HG03025 (cell line): ENCODE data around the gene SLC35G1.

Experiments
- ATAC-seq: cut with Tn5 transposase; IDR thresholded peaks from one replicate; pipeline ENCODE4 v1.9.1; 2021; ENCODE audit warnings: mild to moderate bottlenecking, moderate library complexity; ENCODE audit not compliant: unreplicated experiment, low FRiP score

The SLC35G1 gene

DNA sequence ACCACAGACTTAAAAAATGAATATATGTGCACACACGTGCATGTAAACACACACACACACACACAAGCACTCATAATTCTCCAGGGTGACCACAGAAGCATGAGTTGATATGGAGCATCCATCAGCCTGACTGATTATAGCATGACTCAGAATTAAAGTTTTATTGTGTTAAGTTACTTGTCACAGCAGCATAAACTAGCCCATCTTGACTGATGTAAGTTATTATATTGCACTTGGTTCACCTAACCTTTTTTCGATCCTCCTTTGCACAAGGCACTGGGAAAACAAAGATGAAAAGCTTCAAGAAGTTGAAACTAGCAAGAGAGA lies 18.8 kb upstream of the SLC35G1 start:
- no peak for ATAC-seq

DNA sequence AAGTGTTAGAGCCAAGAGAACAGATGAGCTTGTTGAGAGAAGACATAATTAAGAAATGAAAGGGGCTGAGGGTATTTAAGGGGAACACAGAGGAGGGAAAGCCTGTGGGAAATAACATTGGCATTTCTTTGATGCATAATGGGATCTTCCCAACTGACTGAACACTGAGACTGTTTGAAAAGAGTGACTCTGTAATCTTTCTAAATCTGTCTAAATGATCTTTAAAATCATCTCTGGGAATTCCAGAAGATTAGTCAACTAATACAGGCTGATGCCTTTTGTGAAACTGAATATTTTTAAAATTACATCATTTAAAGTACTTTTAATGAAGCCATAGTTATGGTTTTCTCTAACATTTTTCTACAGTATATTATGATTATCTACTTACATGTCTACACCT lies 17.4 kb upstream of the SLC35G1 start:
- no peak for ATAC-seq

DNA sequence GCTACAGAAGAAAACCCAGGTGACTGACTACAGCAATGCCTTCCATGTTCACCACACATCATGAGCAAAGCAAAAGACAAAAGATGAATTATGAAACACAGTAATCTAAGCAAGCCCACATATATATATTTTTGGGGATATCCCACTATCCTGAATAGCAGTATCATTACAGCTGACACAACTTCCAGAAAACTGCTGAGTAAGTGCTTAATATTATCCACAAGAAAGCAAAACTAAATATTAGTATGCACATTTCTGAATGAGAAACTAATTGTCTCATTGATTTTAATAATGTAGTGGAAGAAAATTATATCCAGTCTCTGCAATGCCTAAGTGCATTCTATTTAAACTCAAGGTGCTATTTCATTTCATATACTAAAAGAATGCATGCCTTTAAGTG lies 14.5 kb upstream of the SLC35G1 start:
- no peak for ATAC-seq

DNA sequence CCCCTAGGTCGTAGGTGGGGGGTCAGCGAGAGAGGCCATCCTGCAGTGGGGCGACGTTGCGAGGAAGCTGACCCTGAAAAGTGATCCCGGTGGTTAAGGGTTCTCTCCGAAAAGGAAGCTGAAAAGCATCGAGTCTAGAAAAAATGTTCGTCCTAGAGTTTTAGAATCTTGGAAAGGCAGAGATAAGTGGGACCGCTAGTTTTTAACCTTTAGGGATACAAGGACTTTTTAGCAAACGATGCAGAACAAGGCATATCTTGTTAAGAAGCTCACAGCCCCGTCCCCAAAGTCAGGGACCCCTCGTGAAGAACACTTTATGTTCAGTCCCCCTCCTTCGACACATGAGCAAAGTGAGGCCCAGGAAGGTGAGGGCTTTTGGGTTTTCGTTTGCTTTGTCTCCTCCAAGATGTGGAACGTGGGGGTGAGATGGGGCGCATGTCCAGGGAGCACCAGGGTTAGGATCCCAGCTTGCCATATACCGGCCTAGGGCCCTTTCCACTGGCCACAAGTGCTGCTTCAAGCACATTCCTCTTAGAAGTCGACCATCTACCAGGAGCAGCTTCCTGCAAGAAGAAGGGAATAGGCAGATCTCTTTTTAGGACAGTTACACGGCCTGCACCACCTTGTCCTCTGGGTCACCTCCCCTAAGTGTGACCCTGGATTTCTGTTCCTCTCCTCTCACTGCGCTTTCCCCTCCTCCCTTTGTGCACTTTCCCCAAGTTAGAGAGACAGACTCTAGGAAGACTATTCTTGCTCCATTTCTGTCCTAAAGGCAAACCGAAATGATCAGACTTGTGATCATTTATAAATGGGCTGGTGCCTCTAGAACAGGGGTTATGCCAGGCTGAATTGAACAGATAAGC lies 969 bp downstream of the SLC35G1 start:
- ATAC-seq, result no peak

DNA sequence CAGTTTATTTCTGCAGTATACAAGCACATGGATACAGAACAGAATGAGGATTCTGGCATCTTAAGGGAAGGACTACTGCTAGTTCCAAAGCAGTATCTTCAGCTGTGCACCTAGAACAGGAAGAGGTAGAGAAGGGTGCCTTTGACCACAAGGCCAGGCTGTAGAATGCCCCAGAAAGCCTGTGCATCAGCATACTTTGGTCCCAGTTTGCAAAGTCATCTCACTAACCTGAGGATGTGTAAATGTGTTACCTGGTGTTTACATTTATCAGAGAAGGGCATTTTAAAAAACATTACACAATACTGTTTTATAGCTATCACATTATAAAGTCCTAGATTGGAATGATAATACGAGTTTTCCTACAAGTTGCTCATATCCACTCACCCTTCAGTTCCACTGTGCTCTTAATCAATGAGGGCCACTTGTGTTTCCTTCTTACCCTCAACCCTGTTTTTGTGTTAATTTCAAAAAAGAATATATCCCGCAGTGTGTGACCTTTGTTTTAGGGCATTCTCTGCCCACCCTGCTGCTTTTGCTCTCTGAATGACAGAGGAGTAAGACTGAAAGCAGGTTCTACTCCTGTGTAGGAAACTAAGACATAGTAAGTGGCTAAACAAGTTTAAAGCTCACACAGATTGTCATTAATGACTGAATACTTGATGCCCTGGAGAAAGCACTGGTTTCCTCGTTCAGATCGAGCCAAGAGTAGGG lies 3.4 kb downstream of the SLC35G1 start:
- ATAC-seq, result no peak

DNA sequence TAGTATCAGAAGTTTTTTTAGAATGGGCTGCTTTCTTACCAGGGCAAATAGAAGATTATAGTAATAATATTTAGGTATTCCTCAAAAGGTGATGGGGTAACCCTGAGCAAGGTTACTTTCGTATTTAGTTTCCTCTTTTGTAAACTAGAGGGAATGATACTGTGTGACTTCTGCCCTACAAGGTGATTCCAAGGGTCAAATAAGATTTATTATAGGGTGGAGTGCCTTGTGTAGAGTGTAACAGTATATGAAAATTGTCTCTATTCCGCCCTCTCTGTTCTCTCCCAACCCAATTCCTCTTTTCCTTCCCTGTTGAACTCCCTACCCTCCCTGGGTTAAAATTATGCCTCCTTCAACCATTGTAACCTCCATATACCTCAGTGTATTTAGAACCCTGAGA lies 5.3 kb downstream of the SLC35G1 start:
- no peak for ATAC-seq

DNA sequence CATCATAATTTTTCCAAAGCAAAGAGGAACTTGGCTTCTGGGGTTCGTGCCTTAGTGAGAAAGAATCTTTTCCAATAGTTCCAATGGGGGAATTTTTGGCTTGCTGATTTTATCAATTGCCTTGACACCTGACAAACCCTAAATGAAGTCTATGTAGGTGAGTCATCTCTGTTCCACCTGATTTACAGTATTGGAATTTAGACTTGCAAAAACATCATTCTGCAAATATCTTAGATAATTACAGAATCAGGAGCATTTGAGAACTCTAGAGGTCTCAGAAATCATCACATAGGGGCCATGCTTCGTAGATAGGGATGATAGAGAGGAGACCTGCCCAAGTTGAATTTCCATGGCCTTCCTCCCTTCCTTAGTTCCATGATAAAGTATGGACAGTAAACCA lies 9.3 kb downstream of the SLC35G1 start:
- ATAC-seq, result no peak

DNA sequence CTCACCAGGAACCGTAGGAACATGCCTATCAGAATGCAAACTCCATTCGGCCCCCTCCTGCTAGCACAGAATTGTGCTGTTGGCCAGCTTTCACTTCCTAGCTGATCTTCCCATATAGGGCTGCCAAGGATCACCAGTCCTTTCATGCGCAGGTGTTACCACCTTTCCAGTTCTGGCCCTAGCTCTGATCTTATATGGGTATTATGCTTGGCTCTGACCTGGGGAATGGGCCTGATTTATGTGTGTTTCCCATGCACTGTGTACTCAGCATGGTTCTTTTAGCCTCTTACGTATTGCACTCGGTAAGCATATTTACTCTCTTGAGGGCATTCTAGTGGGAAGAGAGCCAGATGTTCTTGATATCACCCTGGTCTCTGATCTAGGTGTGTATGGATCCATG lies 11.1 kb downstream of the SLC35G1 start:
- ATAC-seq, result no peak

DNA sequence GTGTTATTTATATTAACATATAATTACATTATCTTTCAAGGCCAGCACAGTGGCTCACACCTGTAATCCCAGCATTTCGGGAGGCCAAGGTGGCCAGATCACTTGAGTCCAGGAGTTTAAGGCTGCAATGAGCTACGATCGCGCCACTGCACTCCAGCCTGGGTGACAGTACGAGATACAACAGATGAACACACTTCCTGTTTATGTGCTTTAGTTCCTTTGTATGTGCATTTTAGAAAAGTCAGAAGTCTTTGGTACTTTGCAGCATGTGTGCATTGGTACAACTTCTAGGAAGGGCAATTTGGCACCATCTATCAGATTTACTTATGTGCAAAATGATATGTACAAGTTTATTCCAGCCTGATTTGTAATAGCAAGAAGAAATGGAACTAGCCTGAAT lies 13.3 kb downstream of the SLC35G1 start:
- ATAC-seq, result no peak

DNA sequence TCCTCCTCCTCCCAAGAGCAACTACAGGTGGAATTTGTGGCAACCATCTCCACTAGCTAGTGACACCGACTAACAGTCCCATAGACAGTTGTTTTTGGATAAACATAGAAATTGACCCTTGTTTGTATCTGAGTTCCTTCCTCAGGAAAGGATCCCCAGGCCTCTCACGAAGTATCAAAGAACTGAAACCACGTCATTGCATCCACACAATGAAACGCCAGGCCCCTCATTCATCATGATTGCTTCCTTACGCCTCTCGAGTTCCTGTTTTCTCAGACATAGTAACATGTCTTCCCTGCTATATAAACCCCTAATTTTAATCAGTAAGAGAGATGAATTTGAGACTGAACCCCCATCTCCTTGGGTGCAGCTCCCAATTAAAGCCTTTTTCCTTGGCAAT lies 18.1 kb downstream of the SLC35G1 start:
- ATAC-seq, result no peak

DNA sequence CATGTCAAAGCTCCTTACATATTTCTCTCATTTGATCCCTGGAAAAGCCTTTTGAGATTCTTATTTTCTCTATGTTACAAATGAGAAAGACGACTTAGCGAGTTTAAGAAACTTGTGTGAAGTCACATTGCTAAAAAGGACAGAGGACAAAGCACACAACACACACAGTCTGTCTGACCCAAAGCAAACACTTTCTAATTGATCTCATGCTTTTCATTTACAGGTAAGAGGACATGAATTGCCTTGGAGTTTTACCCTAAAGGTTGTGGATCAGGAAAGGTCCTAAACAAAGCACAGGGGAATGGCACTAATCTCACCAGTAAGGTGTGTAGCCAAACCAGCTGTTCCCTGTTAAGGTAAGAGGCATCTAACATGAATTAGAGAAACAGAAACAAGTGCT lies 18.7 kb downstream of the SLC35G1 start:
- ATAC-seq, result no peak

DNA sequence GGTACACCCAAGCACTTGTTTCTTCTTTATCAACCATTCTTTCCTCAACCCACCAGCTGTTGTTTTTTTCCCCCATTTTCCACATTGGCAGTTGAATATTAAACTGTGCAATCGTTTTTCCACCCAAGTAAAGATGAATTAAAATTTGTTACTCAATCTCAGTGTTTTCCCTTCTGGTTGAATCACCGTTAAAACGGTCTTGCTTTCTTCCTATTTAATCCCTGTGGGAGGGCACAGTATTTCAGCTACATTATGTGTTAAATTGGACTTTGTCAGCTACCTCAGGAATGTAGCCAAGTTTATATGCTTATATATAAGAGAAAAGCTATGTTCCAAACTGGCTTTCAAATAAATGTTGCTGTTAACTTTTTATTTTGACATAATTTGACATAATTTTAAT lies 19.9 kb downstream of the SLC35G1 start:
- no peak for ATAC-seq

DNA sequence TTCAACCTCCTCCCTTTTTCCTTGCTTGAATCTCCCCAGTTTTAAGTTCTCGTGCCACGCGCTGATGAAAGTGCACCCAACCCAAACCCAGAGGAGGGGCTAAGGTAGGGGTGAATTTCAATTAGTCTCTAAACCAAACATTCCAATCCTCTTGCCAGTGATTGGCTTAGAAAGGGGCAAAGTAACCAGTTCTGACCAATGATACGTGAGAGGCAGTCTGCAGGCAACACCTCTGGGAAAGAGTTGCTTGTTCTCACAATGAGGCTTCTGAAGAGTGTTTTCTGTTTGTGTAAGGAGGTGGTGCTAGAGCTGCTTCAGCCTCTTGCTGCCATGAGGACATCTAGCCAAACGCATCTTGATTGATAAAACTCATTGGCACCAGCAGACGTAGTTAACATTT lies 21.8 kb downstream of the SLC35G1 start:
- ATAC-seq, result no peak

DNA sequence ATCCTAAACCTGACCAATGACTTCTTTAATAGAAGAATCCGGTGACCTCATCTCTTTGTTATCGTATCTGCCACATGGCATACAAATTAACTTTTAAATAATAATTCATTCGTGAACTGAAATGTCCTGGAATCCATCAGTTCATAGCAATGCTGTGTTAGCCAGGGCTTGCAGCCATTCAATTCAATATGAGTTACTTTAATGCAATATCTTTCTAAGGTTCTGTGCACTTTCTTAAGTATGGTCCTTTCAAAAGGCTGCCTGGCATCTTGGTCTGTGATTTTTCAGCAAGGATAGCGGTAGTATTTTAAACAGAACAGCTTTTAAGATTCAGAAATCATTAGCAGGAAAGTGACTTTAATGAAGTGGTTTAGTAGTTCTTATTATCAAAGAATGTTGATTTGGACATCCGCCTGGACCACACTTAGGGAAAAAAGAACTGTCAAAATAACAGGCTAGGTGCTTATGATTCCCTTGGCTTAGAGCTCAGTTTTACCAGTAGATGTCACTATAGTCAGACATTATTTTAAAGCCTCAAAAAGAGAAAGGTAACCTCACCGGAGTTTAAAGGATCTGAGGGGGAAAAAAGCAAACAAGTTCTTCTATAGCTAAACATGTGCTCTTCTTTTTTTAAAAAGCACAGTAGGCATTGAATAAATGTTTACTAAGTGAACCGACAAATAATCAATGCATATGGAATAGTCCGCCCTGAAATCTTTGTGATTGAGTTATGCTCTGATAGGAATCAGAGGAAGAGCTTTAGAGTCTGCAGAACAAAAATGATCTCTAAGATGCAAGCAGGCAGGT lies 22.7 kb downstream of the SLC35G1 start:
- ATAC-seq, result no peak

DNA sequence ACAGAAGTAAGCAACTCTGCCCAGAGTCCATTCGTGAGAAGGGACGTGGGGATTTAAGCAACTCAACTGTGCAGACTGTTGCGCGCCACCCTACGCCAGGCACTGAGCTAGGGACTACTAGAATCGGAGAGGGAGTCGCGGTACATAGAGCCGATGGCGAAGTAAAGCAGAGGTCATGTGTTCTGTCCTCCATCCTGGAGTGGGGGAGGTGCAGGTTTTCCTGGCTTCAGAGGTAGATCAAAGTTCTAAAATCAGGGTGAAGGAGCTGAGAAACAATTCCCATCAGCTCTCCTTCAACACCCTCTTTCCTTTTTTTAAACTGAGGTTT lies 23.2 kb downstream of the SLC35G1 start:
- no peak for ATAC-seq

DNA sequence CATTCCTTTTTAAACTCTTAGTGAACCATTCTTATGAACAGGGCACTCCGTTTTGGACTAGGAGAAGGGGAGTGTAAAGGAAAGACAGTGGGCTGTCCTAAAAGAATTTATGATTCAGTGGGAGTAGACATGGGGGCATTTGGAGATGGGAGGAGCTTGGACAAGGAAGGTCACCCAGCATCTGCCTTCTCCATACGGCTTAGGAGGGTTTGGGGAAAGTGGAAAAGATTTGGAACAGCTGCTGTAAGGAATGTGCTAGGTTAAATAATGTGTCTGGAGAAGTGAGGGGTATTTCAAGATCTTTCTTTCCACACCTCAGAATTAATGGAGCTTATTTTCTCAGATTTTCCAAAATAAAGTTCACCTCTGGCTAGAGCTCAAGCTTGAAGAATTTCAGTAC lies 24.0 kb downstream of the SLC35G1 start:
- no peak for ATAC-seq

DNA sequence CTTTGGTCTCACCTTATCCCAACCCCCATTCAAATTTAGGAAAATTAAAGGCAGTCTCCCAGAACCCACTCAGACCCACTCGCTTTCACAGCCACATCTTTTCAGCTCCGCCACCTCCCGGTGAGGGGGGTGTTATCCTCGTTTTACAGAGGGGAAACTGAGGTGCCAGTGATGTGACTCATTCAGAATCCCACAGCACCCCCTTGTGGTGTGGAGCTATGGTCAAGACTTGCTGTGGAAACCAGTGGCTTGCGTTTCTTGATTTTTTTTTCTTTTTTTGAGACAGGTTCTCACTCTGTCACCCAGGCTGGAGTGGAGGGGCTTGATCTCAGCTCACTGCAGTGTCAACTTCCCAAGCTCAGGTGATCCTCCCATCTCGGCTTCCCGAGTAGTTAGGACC lies 27.6 kb downstream of the SLC35G1 start:
- ATAC-seq, result no peak

DNA sequence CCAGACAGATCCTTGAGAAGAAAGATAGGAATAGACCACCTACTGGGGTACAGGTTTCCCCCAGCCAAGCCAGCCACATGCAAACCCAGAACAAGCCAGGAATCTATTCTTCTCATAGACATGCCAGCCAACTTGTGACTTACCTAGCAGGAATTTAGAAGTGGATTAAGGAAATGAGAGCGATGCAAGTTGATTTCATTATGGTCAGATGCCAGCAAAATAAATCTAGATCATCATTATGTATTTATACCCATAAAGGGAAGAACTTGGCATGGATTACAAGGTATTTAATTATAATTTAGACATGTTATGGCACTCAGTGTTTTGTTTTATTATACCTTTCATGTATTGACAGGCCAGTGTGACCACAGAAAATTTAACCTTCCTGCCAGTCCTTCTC lies 32.8 kb downstream of the SLC35G1 start:
- no peak for ATAC-seq

DNA sequence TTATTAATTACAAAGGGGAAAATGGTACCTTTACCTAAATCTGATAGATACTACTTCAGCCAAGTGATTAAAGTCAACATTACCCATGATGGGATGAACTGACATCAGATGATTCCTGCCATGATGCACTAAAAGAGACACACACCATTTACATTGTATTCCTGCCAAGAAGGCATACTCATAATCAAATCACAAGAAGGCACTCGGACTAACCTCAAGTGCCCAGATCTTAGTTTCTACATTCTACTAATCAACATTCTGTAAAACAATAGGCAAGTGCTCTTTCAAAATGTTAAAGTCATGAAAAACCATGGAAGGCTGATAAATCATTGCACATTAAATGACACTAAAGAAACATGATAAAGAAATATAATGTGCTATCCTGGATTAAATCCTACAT lies 44.4 kb downstream of the SLC35G1 start:
- no peak for ATAC-seq

DNA sequence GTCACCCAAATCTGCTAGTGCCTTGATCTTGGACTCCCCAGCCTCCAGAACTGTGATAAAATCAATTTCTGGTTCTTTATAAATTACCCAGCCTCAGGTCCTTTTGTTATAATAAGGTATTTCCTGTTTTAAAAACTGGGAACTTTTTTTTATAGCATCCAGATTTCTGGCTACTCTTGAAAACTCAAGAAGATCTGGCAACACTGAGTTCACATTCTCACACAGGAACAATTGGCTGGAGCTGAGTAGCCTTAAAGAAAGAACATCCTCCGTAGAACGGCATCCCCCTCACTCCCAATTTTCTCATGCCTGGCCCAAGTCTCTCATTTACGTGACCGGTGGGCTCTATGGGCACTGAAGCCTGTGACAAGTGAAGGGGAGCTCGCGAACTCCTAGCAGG lies 47.1 kb downstream of the SLC35G1 start:
- ATAC-seq, result no peak

DNA sequence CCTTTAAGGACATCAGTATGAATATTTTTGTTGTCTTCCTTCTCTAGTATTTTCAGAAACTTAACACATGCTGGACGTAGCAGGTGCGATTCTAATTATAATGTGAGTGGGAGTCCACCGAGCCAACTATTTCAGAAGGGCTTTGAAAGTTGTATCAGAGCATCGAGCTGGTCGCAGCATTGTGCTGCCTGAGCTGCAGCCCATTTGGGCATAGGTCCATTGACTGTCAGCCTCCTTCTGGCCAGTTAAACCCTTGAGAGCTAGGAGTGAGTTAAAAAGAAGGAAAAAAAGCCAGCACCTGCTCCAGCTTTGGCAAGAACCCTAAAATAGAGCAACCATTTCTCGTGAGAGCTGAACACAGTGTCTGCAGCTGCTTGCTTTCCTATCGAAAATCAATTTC lies 47.8 kb downstream of the SLC35G1 start:
- no peak for ATAC-seq

DNA sequence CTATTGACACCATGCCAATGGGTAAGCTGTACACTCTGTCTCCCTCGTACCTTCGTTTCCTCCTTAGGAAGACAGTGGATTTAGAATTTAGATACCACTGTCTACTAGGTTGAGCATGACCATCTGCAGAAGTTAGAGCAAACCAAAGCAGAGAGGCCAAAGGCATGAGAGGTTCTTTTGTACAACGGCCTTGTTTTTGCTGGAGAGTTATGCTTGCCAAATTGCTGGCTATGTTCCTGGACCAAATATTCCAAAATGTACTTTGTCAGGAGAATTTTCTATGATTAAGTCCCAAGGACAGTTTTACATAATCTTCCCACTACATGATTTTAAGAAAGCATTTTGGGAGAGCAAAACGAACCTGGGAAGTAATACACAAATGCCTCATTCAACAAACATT lies 52.0 kb downstream of the SLC35G1 start:
- no peak for ATAC-seq
